Activated T-helper 1 cell treated with anti-CD3 and anti-CD28 coated beads, Interleukin-12 subunit alpha, Interleukin-12 subunit beta, Interleukin-2, Interleukin-4 antibody, amounts not matched to agents 30 ng/mL and 10 ng/mL and 1 ng/mL, durations not matched to agents 14 hours and 24 hours and 36 hours (primary cell): ENCODE data around the gene ZNF484. TPM values are rescaled to one million over a fixed set of nuclear protein-coding genes. Genes with fewer than 3 reads are reported as not detected.
"Not testable (repeated sequence)": the region's sequence is repeated elsewhere in the genome, so short reads cannot be mapped to it uniquely, and the experiment has no call there.

Source experiments
- DNase-seq: peaks from one replicate; pipeline ENCODE4 v3.0.0; 2021; ENCODE audit warnings: low spot score
- H3K27ac Mint-ChIP-seq: one replicate; pipeline ENCODE4 v1.8.0; 2021; ENCODE audit warnings: mild to moderate bottlenecking, mixed read lengths
- H3K27me3 Mint-ChIP-seq: one replicate; pipeline ENCODE4 v1.8.0; 2022; ENCODE audit warnings: mild to moderate bottlenecking, moderate library complexity, mixed read lengths; ENCODE audit not compliant: insufficient read depth
- H3K36me3 Mint-ChIP-seq: one replicate; pipeline ENCODE4 v1.8.0; 2021; ENCODE audit warnings: low read depth, mixed read lengths
- H3K4me1 Mint-ChIP-seq: one replicate; pipeline ENCODE4 v1.8.0; 2021; ENCODE audit warnings: low read depth, mixed read lengths
- H3K4me3 Mint-ChIP-seq: one replicate; pipeline ENCODE4 v1.8.0; 2021; ENCODE audit warnings: mild to moderate bottlenecking, moderate library complexity, mixed read lengths
- H3K9me3 Mint-ChIP-seq: one replicate; pipeline ENCODE4 v1.8.0; 2021; ENCODE audit warnings: mixed read lengths
- intact Hi-C: fragments of 100-400 bp; cut with micrococcal nuclease; formaldehyde crosslinking; loops from one replicate; pipeline ENCODE4 v1.15.1; 2024
- total RNA-seq: library from RNA; stranded (reverse); gene quantifications from 2 replicates; pipeline ENCODE4 v1.2.3, GENCODE V29; 2022

Gene ZNF484
- total RNA-seq, 1 donor from 2014 or later: 8.1 TPM

GRCh38 chr9:92887880-92888338 is 10.1 kb upstream of the ZNF484 start:
- Mint-ChIP-seq H3K9me3 (no peaks in the 10 kb centered on the region), H3K27ac (no peak overlapping the region), H3K4me3 (no peak overlapping the region), H3K36me3 (no peaks in the 10 kb centered on the region), H3K27me3 (peaks cover 15% of the 10 kb centered on the region), H3K4me1 (peaks cover 13% of the 10 kb centered on the region)
- intact Hi-C loops: no loop called here
- no peak for DNase-seq

- H3K9me3 Mint-ChIP-seq, intact Hi-C loops, DNase-seq, H3K36me3 Mint-ChIP-seq, H3K4me3 Mint-ChIP-seq, H3K27ac Mint-ChIP-seq: not testable (repeated sequence)
- H3K4me1 Mint-ChIP-seq: peaks cover 13% of the 10 kb centered on the region
- peaks cover 13% of the 10 kb centered on the region for H3K27me3 Mint-ChIP-seq
Measured at GRCh38 chr9:92886846-92887610, 9.2 kb upstream of the ZNF484 start.

GRCh38 chr9:92883666-92884405 is 6.0 kb upstream of the ZNF484 start:
- H3K9me3 Mint-ChIP-seq, DNase-seq, intact Hi-C loops, H3K27ac Mint-ChIP-seq, H3K4me3 Mint-ChIP-seq, H3K36me3 Mint-ChIP-seq: not testable (repeated sequence)
- H3K4me1 Mint-ChIP-seq: peaks cover 15% of the 10 kb centered on the region
- peaks cover 12% of the 10 kb centered on the region for H3K27me3 Mint-ChIP-seq

GRCh38 chr9:92882276-92882675 is 4.4 kb upstream of the ZNF484 start:
- Mint-ChIP-seq H3K27ac (no peak overlapping the region), H3K27me3 (peaks cover 8% of the 10 kb centered on the region), H3K4me3 (no peak overlapping the region), H3K9me3 (no peaks in the 10 kb centered on the region), H3K36me3 (peaks cover 7% of the 10 kb centered on the region), H3K4me1 (peaks cover 15% of the 10 kb centered on the region)
- intact Hi-C loops: no loop called here
- DNase-seq: no peak

- H3K27ac Mint-ChIP-seq: no peak overlapping the region
- no peak overlapping the region for H3K4me3 Mint-ChIP-seq
- peaks cover 6% of the 10 kb centered on the region for H3K9me3 Mint-ChIP-seq
- H3K36me3 Mint-ChIP-seq: peaks cover 38% of the 10 kb centered on the region
- peaks cover 60% of the 10 kb centered on the region for H3K4me1 Mint-ChIP-seq
- no peak for DNase-seq
- intact Hi-C loops: loop anchor here (5.0 to 10.0 kb wide), 6 partner anchors 87 to 758 kb away; partner anchors contain the start of genes CARD19, FAM120A, FAM120AOS and PHF2
- H3K27me3 Mint-ChIP-seq: peaks cover 4% of the 10 kb centered on the region
Measured at GRCh38 chr9:92875373-92875772, 2.5 kb downstream of the ZNF484 start.

- Mint-ChIP-seq H3K36me3 (peaks cover 56% of the 10 kb centered on the region), H3K9me3 (peaks cover 21% of the 10 kb centered on the region), H3K4me3 (no peak overlapping the region), H3K27me3 (no peaks in the 10 kb centered on the region), H3K27ac (peak overlapping the region; percentile 71), H3K4me1 (peaks cover 36% of the 10 kb centered on the region)
- DNase-seq: no peak
- intact Hi-C loops: loop anchor here (10.0 kb wide), 2 partner anchors 225 to 285 kb away; partner anchors contain the start of gene CARD19
Measured at GRCh38 chr9:92870289-92870688, 7.5 kb downstream of the ZNF484 start.

- peaks cover 31% of the 10 kb centered on the region for H3K4me1 Mint-ChIP-seq
- H3K27ac Mint-ChIP-seq, intact Hi-C loops, H3K27me3 Mint-ChIP-seq, H3K4me3 Mint-ChIP-seq, DNase-seq: not testable (repeated sequence)
- peaks cover 45% of the 10 kb centered on the region for H3K9me3 Mint-ChIP-seq
- peaks cover 72% of the 10 kb centered on the region for H3K36me3 Mint-ChIP-seq
Measured at GRCh38 chr9:92866600-92866999, 11.2 kb downstream of the ZNF484 start.

GRCh38 chr9:92864152-92864551 is 13.7 kb downstream of the ZNF484 start:
- H3K4me3 Mint-ChIP-seq: no peak overlapping the region
- H3K27me3 Mint-ChIP-seq: no peaks in the 10 kb centered on the region
- intact Hi-C loops: no loop called here
- DNase-seq: no peak
- no peak overlapping the region for H3K27ac Mint-ChIP-seq
- H3K36me3 Mint-ChIP-seq: peaks cover 71% of the 10 kb centered on the region
- H3K4me1 Mint-ChIP-seq: peaks cover 16% of the 10 kb centered on the region
- peaks cover 52% of the 10 kb centered on the region for H3K9me3 Mint-ChIP-seq

- H3K27me3 Mint-ChIP-seq: no peaks in the 10 kb centered on the region
- H3K4me3 Mint-ChIP-seq: no peak overlapping the region
- peaks cover 73% of the 10 kb centered on the region for H3K36me3 Mint-ChIP-seq
- H3K4me1 Mint-ChIP-seq: peaks cover 16% of the 10 kb centered on the region
- H3K9me3 Mint-ChIP-seq: peaks cover 47% of the 10 kb centered on the region
- no peak overlapping the region for H3K27ac Mint-ChIP-seq
- intact Hi-C loops: no loop called here
- no peak for DNase-seq
Measured at GRCh38 chr9:92860867-92861266, 17.0 kb downstream of the ZNF484 start.

GRCh38 chr9:92857236-92857635 is 20.6 kb downstream of the ZNF484 start:
- DNase-seq: no peak
- H3K9me3 Mint-ChIP-seq: peaks cover 47% of the 10 kb centered on the region
- no peaks in the 10 kb centered on the region for H3K27me3 Mint-ChIP-seq
- intact Hi-C loops: no loop called here
- H3K4me3 Mint-ChIP-seq: no peak overlapping the region
- H3K4me1 Mint-ChIP-seq: peaks cover 13% of the 10 kb centered on the region
- H3K36me3 Mint-ChIP-seq: peaks cover 76% of the 10 kb centered on the region
- no peak overlapping the region for H3K27ac Mint-ChIP-seq

- no peaks in the 10 kb centered on the region for H3K27me3 Mint-ChIP-seq
- peaks cover 47% of the 10 kb centered on the region for H3K9me3 Mint-ChIP-seq
- H3K4me1 Mint-ChIP-seq: no peaks in the 10 kb centered on the region
- no peak for DNase-seq
- peaks cover 80% of the 10 kb centered on the region for H3K36me3 Mint-ChIP-seq
- intact Hi-C loops: no loop called here
- no peak overlapping the region for H3K4me3 Mint-ChIP-seq
- H3K27ac Mint-ChIP-seq: no peak overlapping the region
Measured at GRCh38 chr9:92853716-92854115, 24.1 kb downstream of the ZNF484 start.

- H3K4me3 Mint-ChIP-seq: no peak overlapping the region
- no peak overlapping the region for H3K27ac Mint-ChIP-seq
- intact Hi-C loops: no loop called here
- no peaks in the 10 kb centered on the region for H3K27me3 Mint-ChIP-seq
- DNase-seq: no peak
- peaks cover 86% of the 10 kb centered on the region for H3K36me3 Mint-ChIP-seq
- H3K9me3 Mint-ChIP-seq: peaks cover 69% of the 10 kb centered on the region
- H3K4me1 Mint-ChIP-seq: no peaks in the 10 kb centered on the region
Measured at GRCh38 chr9:92850898-92851297, 26.9 kb downstream of the ZNF484 start.

GRCh38 chr9:92848740-92849139 is 29.1 kb downstream of the ZNF484 start:
- H3K36me3 Mint-ChIP-seq: peaks cover 84% of the 10 kb centered on the region
- H3K27ac Mint-ChIP-seq, H3K4me1 Mint-ChIP-seq, H3K4me3 Mint-ChIP-seq, intact Hi-C loops, DNase-seq, H3K27me3 Mint-ChIP-seq: not testable (repeated sequence)
- peaks cover 78% of the 10 kb centered on the region for H3K9me3 Mint-ChIP-seq
